CD14-positive monocyte (primary cell): ENCODE data around the gene KDELR1. TPM values are rescaled to one million over a fixed set of nuclear protein-coding genes. Genes with fewer than 3 reads are reported as not detected.

Experiments
- DNase-seq, 3 donors: peaks; one replicate each; pipeline ENCODE4 v3.0.0-alpha.2; 2011 to 2022
- H2AFZ ChIP-seq: 2 replicates; pipeline ENCODE4 v1.6.0; 2012; ENCODE audit warnings: mild to moderate bottlenecking, low read depth, low read length, inconsistent platforms; ENCODE audit not compliant: insufficient read depth, poor library complexity, severe bottlenecking
- H3K27ac ChIP-seq, 2 donors: 1 replicate in 1 of 2; 2 replicates in 1 of 2; pipeline ENCODE4 v1.5.1; 2012 to 2013; ENCODE audit warnings: low read length in 2 of 2, control low read depth in 1 of 2, inconsistent platforms in 1 of 2, low read depth in 1 of 2, mild to moderate bottlenecking in 1 of 2
- H3K27me3 ChIP-seq, 2 donors: one replicate each; pipeline versions ENCODE4 v1.6.0 to v1.6.1; 2011 to 2013; ENCODE audit warnings: low read length in 2 of 2; ENCODE audit not compliant: control insufficient read depth in 2 of 2, insufficient read depth in 2 of 2
- H3K36me3 ChIP-seq, 2 donors: replicated peaks in 1 of 2; 1 replicate in 1 of 2; 2 replicates in 1 of 2; pipeline versions ENCODE4 v1.5.1 to v1.6.1; 2012 to 2013; ENCODE audit warnings: low read length in 2 of 2, control low read depth in 1 of 2, inconsistent platforms in 1 of 2, mild to moderate bottlenecking in 1 of 2; ENCODE audit not compliant: insufficient read depth in 2 of 2, control insufficient read depth in 1 of 2
- H3K4me1 ChIP-seq, 2 donors: 1 replicate in 1 of 2; 2 replicates in 1 of 2; pipeline versions ENCODE4 v1.5.1 to v1.6.1; 2012 to 2013; ENCODE audit warnings: low read length in 2 of 2, control low read depth in 1 of 2, inconsistent platforms in 1 of 2, mild to moderate bottlenecking in 1 of 2, moderate library complexity in 1 of 2; ENCODE audit not compliant: insufficient read depth in 2 of 2, control insufficient read depth in 1 of 2
- H3K4me2 ChIP-seq: replicated peaks from 2 replicates; pipeline ENCODE3; 2012; ENCODE audit warnings: low read length, moderate library complexity, mild to moderate bottlenecking; ENCODE audit not compliant: poor library complexity, severe bottlenecking; ENCODE audit errors: extremely low read depth
- H3K4me3 ChIP-seq, 3 experiments: fragments of 200-600 bp in 1 of 3; sonication (generic) in 1 of 3; replicated peaks in 1 of 3; 1 replicate in 2 of 3; 2 replicates in 1 of 3; pipeline ENCODE4 v1.5.1; 2011 to 2013; ENCODE audit warnings: low read length in 3 of 3, mild to moderate bottlenecking in 3 of 3, control low read depth in 2 of 3, low read depth in 2 of 3, inconsistent platforms in 1 of 3, moderate library complexity in 1 of 3
- H3K79me2 ChIP-seq: 2 replicates; pipeline ENCODE4 v1.6.0; 2012; ENCODE audit warnings: mild to moderate bottlenecking, control low read depth, inconsistent platforms, low read length, moderate library complexity; ENCODE audit not compliant: insufficient read depth
- H3K9ac ChIP-seq: 2 replicates; pipeline ENCODE4 v1.6.0; 2017; ENCODE audit warnings: low read length, mild to moderate bottlenecking; ENCODE audit not compliant: insufficient read depth, poor library complexity, severe bottlenecking
- H3K9me3 ChIP-seq, 2 donors: replicated peaks in 1 of 2; 1 replicate in 1 of 2; 2 replicates in 1 of 2; pipeline versions ENCODE4 v1.5.1 to v1.6.1; 2012 to 2013; ENCODE audit warnings: low read length in 2 of 2, control low read depth in 1 of 2; ENCODE audit not compliant: control insufficient read depth in 1 of 2, insufficient read depth in 1 of 2
- H4K20me1 ChIP-seq: 2 replicates; pipeline ENCODE4 v1.6.0; 2012; ENCODE audit warnings: mild to moderate bottlenecking, low read length, control low read depth, moderate library complexity; ENCODE audit not compliant: insufficient read depth
- H3K27ac Mint-ChIP-seq, 7 donors: one replicate each; pipeline ENCODE4 v1.8.0; 2020; ENCODE audit warnings: mild to moderate bottlenecking in 7 of 7, mixed read lengths in 7 of 7, moderate library complexity in 6 of 7, inconsistent platforms in 2 of 7
- H3K27me3 Mint-ChIP-seq, 3 donors: one replicate each; pipeline ENCODE4 v1.8.0; 2021 to 2022; ENCODE audit warnings: low read depth in 3 of 3, mild to moderate bottlenecking in 3 of 3, mixed read lengths in 3 of 3, moderate library complexity in 3 of 3, inconsistent platforms in 1 of 3
- H3K36me3 Mint-ChIP-seq, 2 donors: one replicate each; pipeline ENCODE4 v1.8.0; 2020; ENCODE audit warnings: mixed read lengths in 2 of 2, inconsistent platforms in 1 of 2, mild to moderate bottlenecking in 1 of 2
- H3K4me1 Mint-ChIP-seq: one replicate; pipeline ENCODE4 v1.8.0; 2020; ENCODE audit warnings: mild to moderate bottlenecking, mixed read lengths
- H3K4me3 Mint-ChIP-seq, 2 donors: one replicate each; pipeline ENCODE4 v1.8.0; 2020; ENCODE audit warnings: mild to moderate bottlenecking in 2 of 2, mixed read lengths in 2 of 2, moderate library complexity in 1 of 2
- H3K9me3 Mint-ChIP-seq, 7 donors: one replicate each; pipeline ENCODE4 v1.8.0; 2020 to 2022; ENCODE audit warnings: mixed read lengths in 7 of 7, mild to moderate bottlenecking in 6 of 7, moderate library complexity in 6 of 7, inconsistent platforms in 2 of 7
- CTCF ChIP-seq: fragments of 200-600 bp; IDR thresholded peaks from one replicate; pipeline ENCODE4 v1.8.0; 2022; ENCODE audit warnings: antibody characterized with exemption, mild to moderate bottlenecking
- WGBS: methylation state at CpG from one replicate; pipeline ENCODE4 v1.1.5; 2013; ENCODE audit warnings: missing lambda C conversion rate; ENCODE audit not compliant: insufficient coverage; 5-methylcytosine and 5-hydroxymethylcytosine counted together
- intact Hi-C, 2 donors: fragments of 100-400 bp; cut with micrococcal nuclease; formaldehyde crosslinking; loops; one replicate each; pipeline versions ENCODE4 v1.15.0 to v1.15.1; 2023
- polyA plus RNA-seq, 3 donors: library from polyadenylated mRNA; depleted of rRNA in 1 of 3; unstranded in 2 of 3; stranded (reverse) in 1 of 3; fragments of 300-500 nt in 2 of 3; fragments of >200 nt in 1 of 3; fragmentation: Illumina TruSeq in 2 of 3; gene quantifications; 1 replicate in 2 of 3; 2 replicates in 1 of 3; pipeline ENCODE4 v1.2.3, GENCODE V29; 2012 to 2021

KDELR1 gene
- polyA plus RNA-seq, 3 donors, result 42.0 to 72.0 (median 51.3) TPM

- intact Hi-C loops, result no loop called here
- Mint-ChIP-seq H3K9me3 (peaks cover 0 to 9% (median 1%) of the 10 kb centered on the region in 7 donors), H3K27me3 (peaks cover 25 to 42% (median 31%) of the 10 kb centered on the region in 3 donors), H3K4me1 (peaks cover 29% of the 10 kb centered on the region), H3K36me3 (peaks cover 0 to 4% of the 10 kb centered on the region in 2 donors), H3K27ac (peak overlapping the region in 1 of 7 donors; percentile 13), H3K4me3 (no peak overlapping the region)
- no peak overlapping the region for H3K4me3 ChIP-seq
- no peak for DNase-seq
- no peaks in the 10 kb centered on the region for H3K36me3 ChIP-seq
- no peak for TF ChIP-seq CTCF
- H4K20me1 ChIP-seq, result no peaks in the 10 kb centered on the region
- H3K4me2 ChIP-seq, result no peak overlapping the region
- H3K27me3 ChIP-seq, result peaks cover 0 to 21% of the 10 kb centered on the region in 2 donors
- H2AFZ ChIP-seq, result no peak overlapping the region
- no peak overlapping the region for H3K27ac ChIP-seq
- no peak overlapping the region for H3K9ac ChIP-seq
- peaks cover 23 to 30% of the 10 kb centered on the region in 2 donors for H3K4me1 ChIP-seq
- 89% methylated on average over 7 of the region's 7 CpGs for WGBS
- no peaks in the 10 kb centered on the region for H3K9me3 ChIP-seq
- H3K79me2 ChIP-seq, result no peaks in the 10 kb centered on the region
Measured at GRCh38 chr19:48417421-48417820, 26.1 kb upstream of the KDELR1 start.

GRCh38 chr19:48415806-48416221 is 24.5 kb upstream of the KDELR1 start:
- peaks cover 0 to 9% (median 1%) of the 10 kb centered on the region in 7 donors for H3K9me3 Mint-ChIP-seq
- Histone ChIP-seq H3K9ac (no peak overlapping the region), H3K4me3 (peak overlapping the region; percentile 24 to 78 (median 41)), H3K27ac (no peak overlapping the region), H3K4me1 (peaks cover 23 to 30% of the 10 kb centered on the region in 2 donors), H2AFZ (peak overlapping the region; percentile 87), H3K4me2 (peak overlapping the region; percentile 74), H3K9me3 (no peaks in the 10 kb centered on the region), H3K36me3 (no peaks in the 10 kb centered on the region), H3K79me2 (no peaks in the 10 kb centered on the region), H3K27me3 (peaks cover 0 to 21% of the 10 kb centered on the region in 2 donors), H4K20me1 (no peaks in the 10 kb centered on the region)
- peak overlapping the region; percentile 72 to 87 for H3K4me3 Mint-ChIP-seq
- H3K27ac Mint-ChIP-seq, result peak overlapping the region in 2 of 7 donors; percentile 22 to 89
- TF ChIP-seq CTCF, result no peak
- intact Hi-C loops, result no loop called here
- no peak for DNase-seq
- WGBS, result 26% methylated on average over 29 of the region's 30 CpGs
- peaks cover 29% of the 10 kb centered on the region for H3K4me1 Mint-ChIP-seq
- H3K36me3 Mint-ChIP-seq, result peaks cover 0 to 4% of the 10 kb centered on the region in 2 donors
- H3K27me3 Mint-ChIP-seq, result peaks cover 28 to 42% (median 32%) of the 10 kb centered on the region in 3 donors
